Kasumi-1 (cell line): Measurements from ENCODE around the gene DGKD.

ENCODE experiments used
- DNase-seq, 2 experiments: peaks; one replicate each; lab custom pipeline; 2025; lab: John Stamatoyannopoulos, UW

DGKD gene

DNA sequence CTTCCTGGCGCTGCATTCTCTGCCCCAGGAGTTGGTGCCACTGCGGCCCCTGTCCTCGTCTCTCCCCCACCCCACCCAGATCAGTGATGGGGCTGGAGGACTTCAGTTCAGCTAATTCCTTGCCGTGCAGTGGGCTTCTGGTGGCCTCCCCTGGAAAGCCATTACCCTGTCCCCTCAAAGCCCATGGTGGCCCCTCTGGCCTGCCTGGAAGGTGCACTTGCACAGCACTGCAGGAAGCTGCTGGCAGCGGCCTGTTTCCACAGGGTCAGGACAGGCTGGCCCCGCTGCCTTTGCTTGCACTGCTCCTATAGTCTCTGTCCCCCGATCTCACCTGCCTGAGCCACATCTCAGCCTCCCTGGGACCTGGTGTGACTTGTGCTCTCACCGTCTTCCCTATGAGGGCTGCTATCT is 107.2 kb downstream of the DGKD start:
- DNase-seq = no peak

DNA sequence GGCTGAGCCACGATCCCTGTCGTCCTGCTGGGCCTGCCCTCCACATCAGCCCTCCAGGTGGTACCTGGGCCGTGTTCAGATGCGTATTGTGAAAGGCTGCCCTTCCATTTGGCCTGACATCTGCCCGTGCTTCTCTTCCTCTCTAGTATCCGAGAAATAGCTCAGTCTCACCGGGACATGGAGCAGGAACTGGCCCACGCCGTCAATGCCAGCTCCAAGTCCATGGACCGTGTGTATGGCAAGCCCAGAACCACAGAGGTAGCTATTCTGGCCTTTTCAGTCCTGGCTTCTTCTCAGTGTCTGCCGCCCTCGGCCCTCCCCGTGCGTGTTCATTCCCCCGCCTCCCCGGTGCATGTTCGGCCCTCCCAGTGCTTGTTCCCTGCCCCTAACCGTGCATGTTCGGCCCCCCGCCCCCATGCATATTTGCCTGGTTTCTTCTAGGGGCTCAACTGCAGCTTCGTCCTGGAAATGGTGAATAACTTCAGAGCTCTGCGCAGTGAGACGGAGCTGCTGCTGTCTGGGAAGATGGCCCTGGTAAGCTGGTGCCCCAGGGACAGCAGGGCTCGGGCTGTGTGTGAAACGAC is 108.0 kb downstream of the DGKD start:
- no peak for DNase-seq

DNA sequence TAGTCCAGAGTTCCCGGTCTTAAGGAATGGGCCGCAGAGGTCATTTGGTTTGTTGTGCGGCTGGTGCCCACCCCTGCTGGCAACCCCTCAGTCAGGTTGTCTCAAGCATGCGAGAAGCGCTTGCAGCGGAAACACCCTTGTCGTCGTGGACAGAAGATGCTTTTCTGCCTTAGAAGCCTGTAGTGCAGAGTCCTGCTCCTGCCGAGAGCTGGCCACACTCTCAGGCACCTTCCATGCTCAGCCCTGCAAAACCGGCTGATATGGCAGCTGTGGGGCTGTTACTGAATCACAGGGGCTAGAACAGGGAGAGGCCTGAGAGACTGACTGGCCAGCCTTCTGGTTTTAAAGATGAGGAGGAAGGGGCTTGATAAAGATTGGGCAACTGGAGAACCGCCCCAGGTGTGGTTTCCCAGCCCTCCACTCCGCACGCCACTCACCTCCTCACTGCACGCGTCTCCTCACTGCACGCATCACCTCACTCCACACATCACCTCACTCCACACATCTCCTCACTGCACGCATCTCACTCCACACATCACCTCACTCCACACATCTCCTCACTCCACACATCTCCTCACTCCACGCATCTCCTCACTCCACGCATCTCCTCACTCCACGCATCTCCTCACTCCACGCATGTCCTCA is 108.7 kb downstream of the DGKD start:
- no peak for DNase-seq

DNA sequence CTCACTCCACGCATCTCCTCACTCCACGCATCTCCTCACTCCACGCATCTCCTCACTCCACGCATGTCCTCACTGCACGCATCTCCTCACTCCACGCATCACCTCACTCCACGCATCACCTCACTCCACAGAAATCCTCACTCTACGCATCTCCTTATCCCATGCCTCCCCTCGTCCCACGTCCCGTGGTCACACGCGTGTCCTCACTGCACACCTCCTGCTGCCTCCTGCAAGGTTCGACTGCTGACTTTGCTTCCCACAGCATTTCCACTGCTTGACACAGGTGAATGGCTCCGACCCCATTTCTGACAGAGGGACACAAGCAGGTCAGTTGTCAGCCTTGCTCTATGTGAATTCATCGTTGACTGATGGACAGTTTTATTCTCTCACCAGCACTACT is 109.3 kb downstream of the DGKD start:
- DNase-seq = no peak

GRCh38 chr2:233464056-233464455 is 109.8 kb downstream of the DGKD start:
- no peak for DNase-seq

DNA sequence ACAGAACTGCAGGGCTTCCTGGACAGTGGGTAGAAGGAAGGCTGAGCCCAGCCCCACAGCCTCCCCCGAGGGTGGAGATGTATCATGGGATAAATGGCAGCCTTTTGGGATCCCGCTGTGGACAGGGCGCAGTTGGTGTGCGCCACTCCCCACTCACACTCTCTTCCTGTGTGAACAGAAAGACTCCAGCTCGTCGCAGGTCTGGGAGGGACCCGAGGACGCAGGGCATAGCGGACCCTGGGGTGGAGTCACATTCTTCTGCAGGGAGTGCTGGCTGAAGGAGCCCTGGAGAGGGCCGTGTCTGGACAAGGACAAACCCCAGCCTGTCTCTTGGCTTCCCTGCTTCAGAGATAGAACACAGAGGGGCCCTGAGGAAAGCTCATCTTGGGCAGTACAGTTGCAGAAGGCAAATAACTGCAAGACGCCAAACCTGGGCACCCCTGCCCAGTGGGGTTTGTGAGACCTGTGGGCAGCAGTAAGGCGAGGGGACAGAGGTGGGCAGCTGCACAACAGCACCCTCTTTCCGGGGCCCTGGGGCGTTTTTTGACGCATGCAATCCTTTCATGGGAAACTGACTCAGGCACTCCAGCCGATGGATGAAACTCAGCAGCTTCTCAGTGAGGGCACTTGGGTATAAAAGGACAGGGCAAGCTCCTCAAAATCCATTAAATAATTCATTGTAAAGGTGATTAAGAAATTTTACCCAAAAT is 110.4 kb downstream of the DGKD start:
- DNase-seq = no peak

DNA sequence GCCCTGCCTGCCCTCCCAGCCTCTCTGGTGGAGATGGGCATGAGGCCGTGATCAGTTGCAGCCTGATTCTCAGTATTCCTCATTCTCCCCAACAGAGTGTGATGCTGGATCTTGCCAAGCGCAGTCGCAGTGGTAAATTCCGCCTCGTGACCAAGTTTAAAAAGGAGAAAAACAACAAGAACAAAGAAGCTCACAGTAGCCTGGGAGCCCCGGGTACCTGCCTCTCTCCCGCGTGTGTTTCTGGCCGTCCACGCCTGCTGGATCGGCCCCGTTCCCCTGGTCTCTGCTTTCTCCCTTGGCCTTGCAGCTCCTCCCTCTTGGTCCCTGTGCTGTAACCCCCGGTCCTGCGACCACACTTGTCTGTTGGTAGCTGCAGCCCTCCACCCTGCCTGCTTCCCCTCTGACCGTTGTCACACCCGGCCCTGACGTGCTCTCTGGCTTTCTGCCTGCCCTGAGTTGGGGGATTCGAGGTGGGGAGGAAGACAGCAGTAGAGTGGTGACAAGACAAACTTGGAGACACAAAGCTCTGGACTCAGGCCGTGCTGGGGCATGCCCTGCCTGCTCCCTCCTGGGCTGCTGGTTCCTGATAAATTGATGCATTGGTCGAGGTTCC is 112.8 kb downstream of the DGKD start:
- DNase-seq = no peak

DNA sequence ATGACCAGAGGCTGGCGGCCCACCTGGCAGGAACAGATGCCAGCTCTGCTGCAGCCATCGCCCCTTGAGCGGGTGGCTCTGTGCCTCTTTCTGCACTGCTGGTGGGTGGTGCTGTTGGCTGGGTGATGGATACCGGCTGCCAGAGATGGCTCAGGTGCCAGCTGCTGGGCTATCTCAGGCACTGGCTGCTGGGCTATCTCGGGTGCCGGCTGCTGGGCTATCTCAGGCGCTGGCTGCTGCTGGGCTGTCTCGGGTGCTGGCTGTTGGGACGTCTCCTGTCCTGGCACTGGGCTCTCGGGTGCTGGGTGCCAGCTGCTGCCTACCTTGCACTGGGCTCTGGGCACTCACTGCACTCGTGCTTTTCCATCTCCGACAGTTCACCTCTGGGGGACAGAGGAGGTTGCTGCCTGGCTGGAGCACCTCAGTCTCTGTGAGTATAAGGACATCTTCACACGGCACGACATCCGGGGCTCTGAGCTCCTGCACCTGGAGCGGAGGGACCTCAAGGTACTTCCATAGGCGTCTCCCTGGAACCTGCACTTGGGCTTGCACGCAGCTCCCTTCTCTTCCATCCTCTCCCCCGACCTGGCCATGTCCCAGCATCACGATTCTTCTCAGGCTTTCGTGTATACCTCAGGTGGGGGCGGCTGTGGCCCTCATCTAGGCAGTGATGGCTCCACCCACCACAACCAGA is 113.9 kb downstream of the DGKD start:
- no peak for DNase-seq

DNA sequence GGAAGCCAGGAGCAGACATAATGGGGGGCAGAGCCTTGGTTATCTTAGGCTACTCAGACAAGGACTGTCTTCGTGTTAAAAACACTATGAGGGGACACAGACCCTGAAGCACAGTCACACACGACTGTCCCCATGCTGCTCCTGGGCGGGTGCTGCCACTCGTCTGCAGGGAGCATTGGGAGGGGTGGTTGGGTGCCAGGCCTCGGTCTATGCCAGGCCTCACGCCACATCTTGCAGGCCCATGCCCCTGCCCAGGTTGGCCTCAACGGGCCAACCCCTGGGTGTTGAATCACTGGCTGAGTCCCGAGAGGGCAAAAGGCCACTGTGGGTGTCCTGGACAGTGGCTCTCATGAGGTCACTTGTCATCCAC is 114.4 kb downstream of the DGKD start:
- no peak for DNase-seq

DNA sequence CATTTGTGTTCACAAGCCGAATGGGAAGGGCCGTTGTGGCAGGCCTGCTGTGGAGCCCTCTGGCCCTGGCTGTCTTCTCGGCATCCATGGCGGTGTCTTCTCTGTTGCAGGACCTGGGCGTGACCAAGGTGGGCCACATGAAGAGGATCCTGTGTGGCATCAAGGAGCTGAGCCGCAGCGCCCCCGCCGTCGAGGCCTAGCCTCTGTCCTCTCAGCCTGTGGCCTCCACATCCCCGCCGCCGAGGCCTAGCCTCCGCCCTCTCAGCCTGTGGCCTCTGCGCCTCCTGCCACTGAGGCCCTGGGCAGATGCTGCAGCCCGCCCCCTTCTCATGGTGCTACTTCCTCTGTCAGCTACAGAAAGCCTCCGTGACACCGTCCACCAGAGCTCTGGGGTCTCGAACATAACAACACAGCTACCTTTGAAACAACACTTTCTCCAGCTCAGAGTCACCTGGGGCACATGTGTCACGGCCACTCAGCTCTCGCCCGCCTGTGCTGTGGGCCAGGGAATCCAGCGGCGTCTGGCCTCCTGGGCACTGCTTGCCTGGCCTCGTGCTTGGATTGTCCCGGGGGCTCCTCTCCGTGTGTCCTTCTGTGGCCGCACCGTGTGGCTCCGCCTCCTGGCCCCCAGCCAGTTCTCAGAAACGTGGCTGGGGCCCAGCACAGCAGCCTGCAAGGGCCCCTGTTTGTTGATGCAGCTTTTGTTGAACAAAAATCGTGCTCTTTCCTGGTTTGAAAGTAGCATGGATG is 115.1 kb downstream of the DGKD start:
- no peak for DNase-seq

GRCh38 chr2:233470011-233470687 is 115.9 kb downstream of the DGKD start:
- no peak for DNase-seq

GRCh38 chr2:233470839-233471238 is 116.5 kb downstream of the DGKD start:
- DNase-seq = no peak

GRCh38 chr2:233471291-233472035 is 117.2 kb downstream of the DGKD start:
- no peak for DNase-seq

DNA sequence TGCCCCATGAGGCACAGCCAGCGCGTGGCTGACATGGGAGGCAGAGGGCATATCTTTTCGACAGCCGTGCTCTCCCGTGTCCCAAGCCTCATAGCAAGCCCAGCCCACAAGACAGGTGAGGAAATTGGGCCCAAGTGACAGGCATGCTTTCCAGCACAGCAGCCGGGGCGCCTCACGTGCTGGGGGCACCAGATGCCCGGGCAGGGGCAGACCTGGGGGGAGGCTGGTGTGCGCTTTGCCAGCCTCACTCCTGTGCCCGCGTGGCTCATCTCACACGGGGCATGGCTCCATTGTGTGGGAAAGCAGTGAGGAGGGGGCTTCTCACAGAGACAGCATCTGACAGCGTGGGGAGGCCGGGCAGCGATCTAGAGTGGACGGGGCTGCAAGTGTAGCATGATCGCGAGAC is 119.1 kb downstream of the DGKD start:
- DNase-seq = no peak

- no peak for DNase-seq
Measured at GRCh38 chr2:233473878-233474277, 119.6 kb downstream of the DGKD start.

DNA sequence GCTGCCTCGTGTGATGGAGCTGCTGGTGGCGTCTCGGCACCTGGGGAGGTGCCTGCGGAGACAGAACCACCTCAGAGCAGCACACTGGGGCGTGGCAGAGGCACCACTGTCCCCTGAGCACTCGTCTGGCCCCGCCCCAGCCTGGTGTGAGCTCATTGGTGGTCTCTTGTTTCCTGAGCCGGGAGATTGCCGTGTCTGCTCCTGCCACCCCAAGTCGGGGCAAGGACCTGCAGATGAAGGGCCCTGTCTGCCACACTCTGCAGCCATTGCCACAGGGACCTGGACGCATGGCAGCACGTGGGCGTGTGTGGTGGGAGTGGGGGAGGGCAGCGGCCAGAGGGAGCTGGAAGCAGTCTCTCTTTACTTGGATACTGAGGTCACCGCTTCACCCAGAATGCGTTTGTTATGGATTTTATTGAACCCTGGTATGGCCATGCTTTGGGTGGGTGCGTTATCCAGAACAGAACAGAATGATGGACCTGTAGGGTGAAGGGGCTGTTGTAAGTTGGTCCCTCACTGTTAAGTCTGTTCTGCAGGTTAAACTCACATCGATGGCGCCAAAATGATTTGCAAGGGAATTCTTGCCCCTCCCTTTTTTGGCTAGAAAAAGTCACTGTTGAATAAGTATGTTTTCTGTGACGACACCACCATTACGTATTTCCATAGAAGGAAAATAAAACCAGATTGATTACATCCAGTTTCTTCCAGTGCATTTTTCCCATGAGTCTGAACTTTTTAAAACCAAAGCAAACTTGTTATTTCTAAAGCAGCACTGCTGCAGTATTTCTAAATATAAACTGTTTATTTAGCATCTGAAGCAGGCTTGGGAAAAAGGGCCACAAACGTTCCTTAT is 120.2 kb downstream of the DGKD start:
- DNase-seq = no peak

DNA sequence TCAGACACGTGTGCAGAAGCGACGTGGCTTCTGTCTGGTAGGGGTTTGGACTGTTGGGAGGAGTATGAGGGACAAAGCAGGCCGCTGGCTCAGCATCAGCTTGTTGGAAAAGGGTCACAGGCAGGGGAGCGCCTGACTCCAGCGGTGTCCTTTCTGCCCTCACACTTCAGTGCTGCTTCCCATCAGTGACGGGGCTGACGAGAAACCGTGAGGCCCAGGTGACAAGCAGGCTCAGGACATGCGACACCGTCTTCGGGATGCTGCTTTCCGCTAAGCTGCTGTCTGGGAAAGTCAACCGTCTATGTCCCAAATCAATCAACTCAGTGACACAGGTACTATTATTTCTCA is 121.7 kb downstream of the DGKD start:
- no peak for DNase-seq

- no peak for DNase-seq
Measured at GRCh38 chr2:233476651-233477547, 122.6 kb downstream of the DGKD start.
